GM23248 (cell line): ENCODE data around the gene PNPLA7.
"Not testable (repeated sequence)": the region's sequence is repeated elsewhere in the genome, so short reads cannot be mapped to it uniquely, and the experiment has no call there.

ENCODE experiments used
- EZH2 ChIP-seq: fragments of 200-600 bp; sonication (generic); IDR thresholded peaks from 2 replicates; pipeline ENCODE4 v1.6.1; 2018; ENCODE audit warnings: antibody characterized with exemption, mild to moderate bottlenecking; ENCODE audit not compliant: insufficient read depth, poor library complexity, severe bottlenecking
- EZH2phosphoT487 ChIP-seq: fragments of 200-600 bp; sonication (generic); IDR thresholded peaks from 2 replicates; pipeline ENCODE4 v1.6.1; 2018; ENCODE audit warnings: antibody characterized with exemption, moderate library complexity, mild to moderate bottlenecking, low read depth; ENCODE audit not compliant: insufficient read depth

GRCh38 chr9:137410236-137410890 is 139.8 kb downstream of the PNPLA7 start:
- not testable (repeated sequence) for TF ChIP-seq EZH2phosphoT487, EZH2
